ENCODE measurements around the gene PDE8B.

Gene PDE8B, protein sequence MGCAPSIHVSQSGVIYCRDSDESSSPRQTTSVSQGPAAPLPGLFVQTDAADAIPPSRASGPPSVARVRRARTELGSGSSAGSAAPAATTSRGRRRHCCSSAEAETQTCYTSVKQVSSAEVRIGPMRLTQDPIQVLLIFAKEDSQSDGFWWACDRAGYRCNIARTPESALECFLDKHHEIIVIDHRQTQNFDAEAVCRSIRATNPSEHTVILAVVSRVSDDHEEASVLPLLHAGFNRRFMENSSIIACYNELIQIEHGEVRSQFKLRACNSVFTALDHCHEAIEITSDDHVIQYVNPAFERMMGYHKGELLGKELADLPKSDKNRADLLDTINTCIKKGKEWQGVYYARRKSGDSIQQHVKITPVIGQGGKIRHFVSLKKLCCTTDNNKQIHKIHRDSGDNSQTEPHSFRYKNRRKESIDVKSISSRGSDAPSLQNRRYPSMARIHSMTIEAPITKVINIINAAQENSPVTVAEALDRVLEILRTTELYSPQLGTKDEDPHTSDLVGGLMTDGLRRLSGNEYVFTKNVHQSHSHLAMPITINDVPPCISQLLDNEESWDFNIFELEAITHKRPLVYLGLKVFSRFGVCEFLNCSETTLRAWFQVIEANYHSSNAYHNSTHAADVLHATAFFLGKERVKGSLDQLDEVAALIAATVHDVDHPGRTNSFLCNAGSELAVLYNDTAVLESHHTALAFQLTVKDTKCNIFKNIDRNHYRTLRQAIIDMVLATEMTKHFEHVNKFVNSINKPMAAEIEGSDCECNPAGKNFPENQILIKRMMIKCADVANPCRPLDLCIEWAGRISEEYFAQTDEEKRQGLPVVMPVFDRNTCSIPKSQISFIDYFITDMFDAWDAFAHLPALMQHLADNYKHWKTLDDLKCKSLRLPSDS

GRCh38 chr5:77210091-77210963, at the start of gene PDE8B:
TSS of gene PDE8B (plus strand) at chr5:77210680. CDS start at chr5:77210926, 246 bp downstream.
- TF ChIP-seq FOXA1 (IDR thresholded peaks at IDR 0.05) (no peak), BHLHE40 (IDR thresholded peaks at IDR 0.05; ENCODE audit: borderline replicate concordance) (no peak), HDGF (IDR thresholded peaks at IDR 0.05; ENCODE audit: borderline replicate concordance) (no peak), TARDBP (IDR thresholded peaks at IDR 0.05) (no peak), ELF4 (IDR thresholded peaks at IDR 0.05) (no peak), FOXK2 (IDR thresholded peaks at IDR 0.05) (no peak), LEF1 (IDR thresholded peaks at IDR 0.05; ENCODE audit: borderline replicate concordance) (no peak), NFRKB (IDR thresholded peaks at IDR 0.05) (no peak), SP1 (IDR thresholded peaks at IDR 0.05) (no peak), ZNF384 (IDR thresholded peaks at IDR 0.05) (no peak), ARNT (IDR thresholded peaks at IDR 0.05) (no peak), SUZ12 (IDR thresholded peaks at IDR 0.05) (no peak), CTBP1 (IDR thresholded peaks at IDR 0.05; ENCODE audit: borderline replicate concordance) (no peak), PKNOX1 (IDR thresholded peaks at IDR 0.05) (no peak), L3MBTL2 (conservative IDR thresholded peaks at IDR 0.05) (no peak), FOXM1 (IDR thresholded peaks at IDR 0.05; ENCODE audit: borderline replicate concordance) (no peak)
- DNase-seq (ENCODE audit: extremely low spot score) = no peak
- ChIA-PET CTCF (interaction anchor here (0.6 kb wide), 1 partner anchor 1292 kb away, joined by 3 read pairs; no protein-coding TSS in a partner anchor), POLR2A (no interaction called here)

GRCh38 chr5:77163453-77163852, 47.0 kb upstream of the PDE8B start:
- TF ChIP-seq SUZ12 (IDR thresholded peaks at IDR 0.05) = no peak
- no peak for TF ChIP-seq FOXM1 (IDR thresholded peaks at IDR 0.05; ENCODE audit: borderline replicate concordance)
- no peak for TF ChIP-seq HDGF (IDR thresholded peaks at IDR 0.05; ENCODE audit: borderline replicate concordance)
- TF ChIP-seq FOXK2 (IDR thresholded peaks at IDR 0.05) = no peak
- no peak for TF ChIP-seq SP1 (IDR thresholded peaks at IDR 0.05)
- TF ChIP-seq ARNT (IDR thresholded peaks at IDR 0.05) = no peak
- TF ChIP-seq TARDBP (IDR thresholded peaks at IDR 0.05) = no peak
- no peak for TF ChIP-seq CTBP1 (IDR thresholded peaks at IDR 0.05; ENCODE audit: borderline replicate concordance)
- TF ChIP-seq PKNOX1 (IDR thresholded peaks at IDR 0.05) = no peak
- TF ChIP-seq L3MBTL2 (conservative IDR thresholded peaks at IDR 0.05) = no peak
- no peak for TF ChIP-seq ZNF384 (IDR thresholded peaks at IDR 0.05)
- no peak for TF ChIP-seq LEF1 (IDR thresholded peaks at IDR 0.05; ENCODE audit: borderline replicate concordance)
- no peak for DNase-seq (ENCODE audit: extremely low spot score)
- CTCF ChIA-PET = no interaction called here
- POLR2A ChIA-PET = no interaction called here

- no peak for DNase-seq (ENCODE audit: extremely low spot score)
- TF ChIP-seq FOXK2 (IDR thresholded peaks at IDR 0.05) (no peak), HDGF (IDR thresholded peaks at IDR 0.05; ENCODE audit: borderline replicate concordance) (no peak), BHLHE40 (IDR thresholded peaks at IDR 0.05; ENCODE audit: borderline replicate concordance) (no peak)
- ChIA-PET POLR2A (no interaction called here), CTCF (interaction anchor here (0.6 to 0.9 kb wide), 2 partner anchors 45 to 519 kb away, joined by 3 read pairs; no protein-coding TSS in a partner anchor)
Observed at GRCh38 chr5:77167063-77167462, 43.4 kb upstream of the PDE8B start.

- TF ChIP-seq ARNT (IDR thresholded peaks at IDR 0.05) (no peak), ZNF384 (IDR thresholded peaks at IDR 0.05) (no peak), SUZ12 (IDR thresholded peaks at IDR 0.05) (no peak), NFRKB (IDR thresholded peaks at IDR 0.05) (no peak), PKNOX1 (IDR thresholded peaks at IDR 0.05) (no peak), FOXM1 (IDR thresholded peaks at IDR 0.05; ENCODE audit: borderline replicate concordance) (no peak), L3MBTL2 (conservative IDR thresholded peaks at IDR 0.05) (no peak), ELF4 (IDR thresholded peaks at IDR 0.05) (no peak), SP1 (IDR thresholded peaks at IDR 0.05) (no peak), FOXK2 (IDR thresholded peaks at IDR 0.05) (no peak), FOXA1 (IDR thresholded peaks at IDR 0.05) (no peak)
- ChIA-PET POLR2A (no interaction called here), CTCF (interaction anchor here (0.6 to 0.9 kb wide), 2 partner anchors 45 to 519 kb away, joined by 3 read pairs; no protein-coding TSS in a partner anchor)
- no peak for DNase-seq (ENCODE audit: extremely low spot score)
Observed at GRCh38 chr5:77167695-77168121, 42.8 kb upstream of the PDE8B start.
